ENCODE measurements around the gene PSMC4. TPM values are rescaled to one million over a fixed set of nuclear protein-coding genes. Genes with fewer than 3 reads are reported as not detected.

PSMC4 gene
- total RNA-seq (2022; extraction: Qiagen RNA extraction) = 263 to 309 TPM (median 279 TPM) in 5 replicates

GRCh38 chr19:39970675-39971379, at the start of gene PSMC4:
TSS of gene PSMC4 (plus strand) at chr19:39971165. CDS start at chr19:39971203, 38 bp downstream.

GRCh38 chr19:39934584-39935363, 36.2 kb upstream of the PSMC4 start, which contains the start of gene FCGBP:
TSS of gene FCGBP (minus strand) at chr19:39934634.

DNA sequence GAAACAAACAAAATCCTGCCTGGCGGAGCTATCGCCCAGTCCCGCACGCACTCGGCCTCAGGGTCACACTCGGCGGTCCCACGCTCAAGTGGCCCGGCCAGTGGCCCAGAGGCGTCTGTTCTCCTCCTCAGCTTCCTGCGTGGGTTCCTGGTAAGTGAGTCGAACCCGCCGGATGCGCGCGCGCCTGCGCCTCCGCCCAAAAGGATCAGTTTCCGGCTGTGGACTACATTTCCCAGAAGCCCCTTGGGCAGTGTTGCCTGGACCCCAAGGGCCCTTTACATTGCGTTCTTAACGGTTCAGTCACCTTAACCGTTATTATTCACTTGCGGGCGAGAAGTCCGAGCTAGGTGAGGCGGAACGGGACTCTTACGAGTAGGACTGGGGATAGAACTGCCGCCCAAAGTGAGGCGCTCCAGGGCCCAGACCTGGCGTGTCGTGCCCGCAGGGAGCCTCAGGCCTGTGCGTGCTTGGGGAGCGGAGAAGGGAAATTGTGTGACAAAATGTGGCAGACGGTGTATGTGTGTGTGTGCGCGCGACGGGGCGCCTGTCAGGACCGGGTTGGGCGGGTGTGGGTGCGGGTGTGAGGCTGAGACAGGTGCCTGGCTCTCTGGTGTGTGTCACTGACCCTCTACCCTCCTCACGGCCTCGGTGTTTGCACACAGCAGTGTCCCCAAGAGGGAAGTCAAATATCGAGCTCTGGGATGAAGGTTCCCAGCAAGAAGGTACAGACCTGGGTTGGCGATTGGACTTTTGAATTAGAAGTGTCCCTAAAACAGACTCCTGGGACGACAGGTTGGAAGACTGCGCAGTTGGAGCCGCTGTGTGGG, 26.1 kb downstream of the PSMC4 start, which contains the start of gene ZNF546:
ZNF546 (plus strand) TSS at position 250 of the 827 bp plus-strand sequence. CDS start 1,267 bp downstream, outside the sequence.

Other genes with a start within 250 kb of the PSMC4 start
- gene CLC, start 233.1 kb upstream of the PSMC4 start, total RNA-seq (2022; extraction: Qiagen RNA extraction) = not detected in 5 replicates
- gene LEUTX, start 192.3 kb upstream of the PSMC4 start, total RNA-seq (2022; extraction: Qiagen RNA extraction) = not detected in 5 replicates
- gene DYRK1B, start 137.0 kb upstream of the PSMC4 start, total RNA-seq (2022; extraction: Qiagen RNA extraction) = 19.2 to 25.4 TPM (median 24.6 TPM) in 5 replicates
- 621 to 770 TPM (median 696 TPM) in 5 replicates for gene FBL, start 124.8 kb upstream of the PSMC4 start, total RNA-seq (2022; extraction: Qiagen RNA extraction)
- gene FCGBP, start 36.5 kb upstream of the PSMC4 start, total RNA-seq (2022; extraction: Qiagen RNA extraction) = 0.45 to 1.2 TPM (median 0.91 TPM) in 5 replicates
- 1.8 to 2.6 TPM (median 2.2 TPM) in 5 replicates for gene ZNF546, start 25.9 kb downstream of the PSMC4 start, total RNA-seq (2022; extraction: Qiagen RNA extraction)
- 6.1 to 8.4 TPM (median 6.4 TPM) in 5 replicates for gene ZNF780B, start 85.1 kb downstream of the PSMC4 start, total RNA-seq (2022; extraction: Qiagen RNA extraction)
- gene ZNF780A, start 119.8 kb downstream of the PSMC4 start, total RNA-seq (2022; extraction: Qiagen RNA extraction) = 26.9 to 30.7 TPM (median 27.5 TPM) in 5 replicates
- gene MAP3K10, start 220.3 kb downstream of the PSMC4 start, total RNA-seq (2022; extraction: Qiagen RNA extraction) = 13.0 to 19.8 TPM (median 17.8 TPM) in 5 replicates
- gene TTC9B, start 247.2 kb downstream of the PSMC4 start, total RNA-seq (2022; extraction: Qiagen RNA extraction) = 0.14 to 1.1 TPM (median 0.69 TPM) in 5 replicates

All from A549 treated with CORT108297 at 1 μM for 4 hours (cell line).